Urothelium cell line (cell line): ENCODE results near the gene DYNLT5.
"Not testable (repeated sequence)": the region's sequence is repeated elsewhere in the genome, so short reads cannot be mapped to it uniquely, and the experiment has no call there.

Experiments
- DNase-seq: peaks from one replicate; pipeline ENCODE4 v3.0.0; 2011; ENCODE audit warnings: low spot score, mixed read lengths
- FAIRE-seq: peaks from 2 replicates; lab custom pipeline; 2011; peaks lifted over from hg19 to GRCh38; lab: Jason Lieb, UNC

DYNLT5 gene, protein sequence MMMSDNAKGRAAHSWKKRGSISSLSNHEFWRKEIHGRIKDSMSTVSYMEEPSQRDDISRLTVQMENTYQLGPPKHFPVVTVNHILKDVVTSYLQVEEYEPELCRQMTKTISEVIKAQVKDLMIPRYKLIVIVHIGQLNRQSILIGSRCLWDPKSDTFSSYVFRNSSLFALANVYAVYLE

DNA sequence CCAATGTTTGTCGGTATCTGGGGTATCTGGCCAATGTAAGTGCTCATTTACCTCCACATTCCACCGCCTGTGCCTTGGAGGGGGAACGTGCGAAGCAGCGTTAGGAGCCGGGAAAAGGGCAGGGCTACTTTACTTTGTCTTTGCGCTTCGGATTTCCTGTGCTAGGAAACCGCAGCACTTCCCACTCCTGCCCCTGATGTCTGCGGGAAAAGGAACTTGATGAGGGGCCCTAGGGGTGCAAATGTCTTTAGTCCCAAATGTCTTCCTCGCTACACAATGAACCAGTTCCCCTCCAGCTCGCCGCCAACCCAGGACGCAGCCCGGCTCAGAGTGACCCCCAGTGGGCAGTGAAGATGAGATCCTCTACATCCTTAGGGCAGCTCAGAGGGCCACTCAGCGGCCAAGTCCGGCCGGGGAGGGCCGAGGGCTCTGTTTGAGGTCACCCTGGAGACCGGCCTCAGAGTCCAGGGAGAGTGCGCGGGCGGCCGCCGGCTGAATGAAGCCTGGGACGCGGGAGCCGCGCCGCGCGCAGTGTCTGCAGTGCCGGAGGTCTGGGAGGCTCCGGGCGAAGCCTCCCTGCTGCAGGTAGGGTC is at the start of gene DYNLT5:
DYNLT5 (plus strand) TSS at position 460 of the 593 bp plus-strand sequence. CDS start 2,200 bp downstream, outside the sequence.
- FAIRE-seq, result no peak
- DNase-seq, result no peak

DNA sequence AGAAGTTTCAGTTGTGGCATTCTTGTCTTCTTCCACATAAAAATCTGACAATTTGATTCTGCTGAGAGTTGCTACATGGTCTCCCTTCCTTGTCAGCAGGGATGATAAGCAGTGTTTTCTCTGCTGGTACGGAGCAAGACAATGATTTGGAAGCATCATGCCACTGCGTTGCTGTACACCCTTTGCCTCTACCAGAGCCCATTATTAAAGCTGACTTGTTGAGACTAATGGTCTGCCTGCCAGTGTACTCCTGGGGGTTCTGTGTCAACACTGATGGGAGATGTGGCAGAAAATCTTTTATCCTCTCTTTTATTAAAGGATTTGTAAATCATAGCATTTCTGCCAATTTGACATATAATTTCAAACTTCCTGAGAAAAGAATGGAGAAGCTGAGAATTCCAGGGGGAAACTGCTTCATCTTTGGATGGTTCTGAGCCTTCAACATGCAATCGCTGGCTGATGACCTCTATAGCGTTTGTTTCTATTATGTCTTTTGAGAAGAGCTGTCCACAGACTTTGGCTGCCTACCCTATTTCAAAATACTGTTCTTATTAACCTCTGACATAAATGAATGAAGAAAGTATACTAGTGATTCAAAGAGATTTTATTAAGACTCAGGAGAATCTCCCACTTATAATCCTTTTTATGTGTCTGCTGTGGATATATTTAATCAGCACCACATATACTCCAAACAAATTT is 47.9 kb upstream of the DYNLT5 start:
- no peak for DNase-seq
- no peak for FAIRE-seq

DNA sequence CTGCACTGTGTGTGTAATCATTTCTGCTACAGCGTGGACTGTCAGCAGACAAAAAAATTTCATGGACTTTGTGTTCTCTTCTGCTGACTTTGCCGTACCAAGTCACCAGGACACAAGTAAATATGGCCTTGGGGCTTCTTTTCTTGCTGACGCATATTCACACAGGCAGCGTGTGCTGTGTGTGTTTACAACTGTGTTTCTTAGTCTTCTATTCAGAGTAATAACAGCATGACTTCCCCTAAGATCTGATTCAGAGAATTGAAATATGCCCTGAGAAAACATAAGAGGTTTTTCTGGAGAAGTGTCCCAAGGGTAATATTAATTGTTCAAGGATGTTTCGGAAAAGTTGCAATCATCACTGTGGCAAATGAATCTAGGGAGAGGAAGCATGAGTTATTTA is 47.1 kb upstream of the DYNLT5 start:
- DNase-seq (no peak), FAIRE-seq (no peak)

DNA sequence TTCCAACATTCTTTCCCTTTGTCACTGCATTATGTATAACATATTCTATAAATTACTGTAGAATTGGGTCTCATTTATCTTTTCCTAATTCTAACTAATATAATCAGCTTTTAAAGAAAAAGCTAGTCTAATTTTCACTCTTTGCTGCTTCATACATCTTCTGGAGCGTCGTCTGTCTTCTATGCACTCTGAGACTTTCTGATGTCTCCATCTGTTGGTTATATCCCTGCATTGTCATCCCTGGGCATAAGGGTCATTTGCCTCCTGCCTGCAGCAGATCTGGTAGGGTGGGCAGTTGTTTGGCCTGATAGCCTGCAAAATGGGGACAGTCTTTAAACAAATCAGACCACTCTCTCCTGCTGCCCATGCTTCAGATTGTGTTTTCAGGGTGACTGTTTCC is 40.8 kb upstream of the DYNLT5 start:
- FAIRE-seq (no peak), DNase-seq (no peak)

DNA sequence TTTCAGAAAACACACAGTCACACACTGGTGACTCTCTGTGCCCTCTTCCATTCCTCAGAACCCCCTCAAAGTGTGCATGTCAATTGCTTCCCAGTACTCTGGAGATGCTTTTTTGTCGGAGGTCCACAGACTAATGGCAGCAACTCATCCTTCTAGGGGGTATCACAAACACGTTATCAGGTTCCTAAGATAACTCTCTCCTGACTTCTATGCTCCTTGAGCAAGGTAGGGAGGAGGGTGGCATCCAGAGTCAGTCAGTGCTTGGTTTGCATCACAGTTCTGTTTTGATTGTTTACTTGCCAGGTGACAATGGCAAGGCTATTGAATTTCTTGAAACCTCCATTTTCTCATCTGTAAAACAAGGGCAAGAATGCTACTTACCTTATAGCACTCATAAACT is 39.4 kb upstream of the DYNLT5 start:
- FAIRE-seq (no peak), DNase-seq (no peak)

DNA sequence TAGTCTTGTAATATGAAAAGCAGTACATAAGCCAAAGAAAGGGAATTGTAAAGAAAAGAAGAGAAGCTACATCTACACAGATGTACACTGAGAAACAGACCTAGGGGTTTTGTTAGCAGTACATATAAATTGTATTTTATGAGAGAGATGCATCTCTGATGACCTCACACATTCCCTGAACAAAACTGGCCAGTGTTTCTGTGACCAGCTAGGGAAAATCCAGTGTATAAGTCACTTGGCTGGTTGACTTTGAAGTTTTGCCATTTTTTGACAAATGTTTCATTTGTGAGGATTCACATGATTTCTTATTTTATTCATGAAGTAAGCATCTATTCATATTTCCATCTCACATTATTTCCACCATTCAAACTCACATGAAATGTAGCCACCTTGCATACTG is 28.3 kb upstream of the DYNLT5 start:
- FAIRE-seq (no peak), DNase-seq (no peak)

DNA sequence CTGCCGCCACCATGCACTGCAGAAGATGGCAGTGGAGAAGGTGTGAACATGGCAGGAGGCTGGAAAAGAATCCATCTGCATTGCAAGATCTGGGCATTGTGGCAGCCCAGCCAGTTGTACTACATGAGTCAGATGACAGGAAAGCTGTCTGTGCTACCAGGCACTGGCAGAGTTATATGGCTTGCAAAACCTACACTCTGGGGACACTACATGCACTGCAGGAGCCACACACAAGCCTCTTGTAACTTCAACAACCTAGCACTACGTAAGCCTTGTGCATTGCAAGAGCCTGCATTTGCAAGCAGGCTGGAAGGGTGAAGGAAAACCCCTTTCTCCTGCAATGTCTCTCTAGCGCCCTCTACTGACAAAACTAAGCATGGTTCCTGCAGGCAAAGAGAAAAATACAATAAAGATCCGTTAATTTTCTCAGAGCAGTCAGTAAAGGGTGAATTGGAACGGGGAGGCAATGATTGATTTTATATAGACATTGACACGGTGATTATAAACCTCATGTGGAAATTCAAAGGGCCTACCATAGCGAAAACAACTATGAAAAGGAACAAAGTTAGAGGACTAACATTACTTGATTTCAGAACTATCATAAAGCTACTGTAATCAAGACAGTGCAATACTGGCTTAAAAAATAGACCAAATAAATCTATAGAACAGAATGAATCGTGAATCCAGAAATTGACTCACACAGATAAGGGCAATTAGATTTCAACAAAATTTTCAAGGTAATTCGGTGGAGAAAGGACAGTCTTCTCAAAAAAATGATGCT is 26.2 kb upstream of the DYNLT5 start:
- DNase-seq (peak; percentile 45), FAIRE-seq (no peak)

DNA sequence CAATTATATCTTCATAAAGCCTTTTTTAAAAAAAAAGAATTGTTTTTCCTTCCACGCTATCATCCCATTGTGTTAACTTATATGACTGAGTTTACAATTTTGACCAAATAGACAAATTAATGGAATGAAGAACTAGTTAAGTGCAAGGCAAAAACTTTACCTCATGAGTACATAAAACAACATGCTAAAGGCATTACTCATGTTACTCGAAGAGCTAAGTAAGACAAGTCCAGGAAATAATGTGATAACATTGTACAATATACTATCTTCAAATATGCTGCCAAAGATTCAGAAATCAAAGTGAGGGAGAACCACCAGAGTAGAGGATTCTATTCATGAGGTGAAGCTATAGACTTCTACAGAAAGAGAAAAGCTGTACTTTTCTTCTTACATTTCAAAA is 24.2 kb upstream of the DYNLT5 start:
- no peak for DNase-seq
- FAIRE-seq, result no peak

DNA sequence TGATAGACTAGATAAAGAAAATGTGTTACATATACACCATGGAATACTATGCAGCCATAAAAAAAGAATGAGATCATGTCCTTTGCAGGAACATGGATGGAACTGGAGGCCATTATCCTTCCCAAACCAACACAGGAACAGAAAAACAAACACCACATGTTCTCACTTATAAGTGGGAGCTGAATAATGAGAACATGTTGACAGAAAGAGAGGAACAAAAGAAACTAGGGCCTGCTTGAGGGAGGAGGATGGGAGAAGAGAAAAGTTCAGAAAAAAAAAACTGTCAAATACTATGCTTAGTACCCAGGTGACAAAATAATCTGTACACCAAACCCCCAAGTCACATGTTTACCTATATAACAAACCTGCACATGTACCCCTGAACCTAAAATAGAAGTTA is 23.5 kb upstream of the DYNLT5 start:
- not testable (repeated sequence) for DNase-seq, FAIRE-seq

DNA sequence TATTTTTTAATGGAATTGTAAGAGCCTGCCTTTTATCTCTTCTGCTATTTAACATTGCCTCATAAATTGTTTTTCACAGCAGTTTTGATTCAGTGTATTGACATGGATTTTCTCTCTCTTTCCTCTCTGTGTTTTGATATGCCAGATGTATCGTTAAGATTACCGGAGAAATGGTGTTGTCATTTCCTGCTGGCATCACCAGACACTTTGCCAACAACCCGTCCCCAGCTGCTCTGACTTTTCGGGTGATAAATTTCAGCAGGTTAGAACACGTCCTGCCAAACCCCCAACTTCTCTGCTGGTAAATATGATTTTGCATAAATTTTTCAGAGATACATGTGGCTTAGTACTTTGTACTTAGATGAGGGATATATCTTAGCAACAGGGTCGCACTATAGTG is 23.1 kb upstream of the DYNLT5 start:
- FAIRE-seq, result no peak

DNA sequence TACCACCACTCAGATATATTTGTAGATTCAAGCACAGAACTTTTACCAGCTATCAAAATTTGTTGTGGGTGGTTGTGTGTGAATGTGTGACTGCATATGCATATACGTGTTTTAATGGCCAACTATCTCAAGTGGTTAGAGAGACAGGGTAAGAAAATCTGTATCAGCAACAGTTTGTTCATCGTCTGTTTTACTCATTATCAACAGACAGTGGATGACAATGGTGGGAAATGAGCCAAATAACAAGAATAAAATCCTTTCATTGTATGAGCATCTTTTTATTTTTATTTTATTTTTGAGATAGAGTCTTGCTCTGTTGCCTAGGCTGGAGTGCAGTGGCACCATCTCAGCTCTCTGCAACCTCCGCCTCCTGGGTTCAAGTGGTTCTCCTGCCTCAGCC is 22.7 kb upstream of the DYNLT5 start:
- DNase-seq (no peak), FAIRE-seq (no peak)

More for the DNA sequence above, 23.1 kb upstream of the DYNLT5 start:
- no peak for DNase-seq

DNA sequence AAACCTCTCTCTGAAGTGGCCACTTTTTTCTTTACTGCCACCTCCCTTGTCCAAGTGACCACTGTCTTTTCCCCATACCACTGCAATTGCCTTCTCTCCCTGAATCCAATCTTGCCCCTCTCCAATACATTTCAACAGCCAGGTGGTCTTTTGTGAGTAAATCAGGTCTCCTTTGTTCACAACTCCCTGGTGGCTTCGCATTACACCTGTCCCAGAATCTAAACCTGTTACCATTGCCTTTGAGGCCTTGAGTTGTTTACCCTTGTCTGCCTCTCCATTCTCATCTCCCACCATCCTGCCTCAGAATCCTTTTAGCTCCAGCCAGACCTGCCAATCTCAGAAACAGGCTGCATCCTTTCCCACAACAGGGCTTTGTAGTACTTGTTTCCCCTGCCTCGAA is 21.8 kb upstream of the DYNLT5 start:
- FAIRE-seq (no peak), DNase-seq (no peak)

DNA sequence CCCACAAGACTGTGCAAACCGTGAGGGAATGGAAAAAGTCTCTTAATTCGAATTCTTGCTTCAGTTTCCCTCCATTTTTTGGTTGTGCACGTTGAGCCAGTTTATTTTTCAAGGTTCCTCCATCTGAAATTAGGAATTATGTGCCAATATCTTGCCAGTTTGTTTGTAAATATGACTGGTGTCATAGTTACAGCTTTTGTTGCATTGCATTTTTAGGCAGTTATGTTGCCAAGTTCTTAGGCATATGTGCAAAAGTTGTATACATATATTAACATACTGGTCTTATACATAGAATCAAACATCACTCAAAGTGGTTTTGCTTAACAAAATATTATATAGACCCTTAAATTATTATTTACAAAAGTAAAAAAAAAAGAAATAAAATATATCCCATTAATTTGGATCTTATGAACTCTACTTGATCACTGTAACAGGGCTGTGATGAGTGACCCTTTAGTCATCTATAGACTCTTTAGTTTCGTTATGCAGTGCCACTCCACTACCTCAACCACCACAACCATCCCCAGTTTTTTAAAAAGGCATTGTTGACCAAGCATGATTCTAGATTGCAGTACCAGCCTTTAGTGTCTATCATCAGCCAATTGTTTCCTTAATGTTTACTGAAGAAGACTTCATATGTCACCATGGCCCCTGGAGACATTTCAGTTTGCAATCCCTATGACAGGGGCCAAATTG is 20.9 kb upstream of the DYNLT5 start:
- no peak for DNase-seq

DNA sequence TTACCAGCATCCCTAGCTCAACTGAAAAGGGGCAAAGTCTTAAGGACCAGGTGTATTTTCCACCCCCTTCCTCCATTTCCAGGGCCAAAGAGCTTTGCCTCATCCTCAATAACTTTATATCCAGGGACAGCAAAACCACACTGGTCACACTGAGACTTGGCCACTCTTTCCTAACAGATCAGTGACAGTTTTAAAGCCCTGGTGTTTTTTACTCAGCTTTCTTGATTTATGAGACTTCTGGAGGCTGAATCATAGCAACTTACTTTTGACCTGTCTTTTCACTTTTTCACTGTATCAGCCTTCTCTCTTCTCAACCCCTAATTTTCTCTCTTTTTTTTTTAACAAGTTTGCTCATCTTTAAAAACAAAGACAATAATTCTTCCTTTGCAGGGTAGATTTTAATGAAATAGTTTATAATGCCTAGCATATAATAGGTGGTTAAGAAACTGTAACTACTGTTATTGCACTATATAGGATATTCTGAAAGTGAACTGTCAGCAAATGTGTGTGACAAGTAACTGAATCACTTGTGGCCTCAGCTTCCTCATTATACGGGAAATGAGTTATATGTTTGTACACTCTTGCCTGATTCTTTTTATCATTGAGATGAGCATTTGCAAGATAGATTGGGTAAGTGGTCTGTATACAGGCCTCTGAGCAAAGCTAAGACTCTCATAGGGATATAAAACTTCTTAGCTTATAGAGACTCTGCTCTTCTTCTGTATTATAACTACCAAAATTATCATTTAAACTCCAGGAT is 19.7 kb upstream of the DYNLT5 start:
- DNase-seq, result no peak
- no peak for FAIRE-seq

More for the DNA sequence above, 20.9 kb upstream of the DYNLT5 start:
- no peak for FAIRE-seq

DNA sequence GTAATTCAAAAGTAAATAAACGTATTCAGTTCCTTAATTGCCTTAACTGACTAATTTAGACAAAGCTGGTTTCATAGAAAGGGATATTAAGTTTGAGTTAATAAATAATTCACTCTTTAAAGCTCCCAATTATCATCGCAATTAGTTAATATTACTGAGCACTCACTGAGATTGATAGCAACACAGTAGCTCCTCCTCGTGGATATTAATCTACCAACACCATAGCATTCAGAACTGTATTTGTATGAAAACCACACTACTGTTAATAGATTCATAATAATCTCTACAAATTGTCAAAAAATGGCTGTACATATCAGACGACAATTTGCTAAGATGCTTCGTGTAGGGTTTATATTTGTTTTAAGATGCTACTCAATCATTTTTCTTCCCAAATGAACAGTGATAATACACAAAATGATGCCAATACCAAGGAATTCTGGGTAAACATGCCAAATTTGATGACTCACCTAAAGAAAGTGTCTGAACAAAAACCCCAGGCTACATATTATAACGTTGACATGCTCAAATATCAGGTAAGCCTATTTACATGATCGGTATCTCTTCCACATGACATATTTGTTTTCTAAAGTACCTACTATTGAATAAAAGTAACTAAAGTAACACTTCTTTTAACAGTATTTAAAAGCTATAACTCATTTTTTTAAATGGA is 18.8 kb upstream of the DYNLT5 start:
- FAIRE-seq, result no peak
- DNase-seq, result no peak

DNA sequence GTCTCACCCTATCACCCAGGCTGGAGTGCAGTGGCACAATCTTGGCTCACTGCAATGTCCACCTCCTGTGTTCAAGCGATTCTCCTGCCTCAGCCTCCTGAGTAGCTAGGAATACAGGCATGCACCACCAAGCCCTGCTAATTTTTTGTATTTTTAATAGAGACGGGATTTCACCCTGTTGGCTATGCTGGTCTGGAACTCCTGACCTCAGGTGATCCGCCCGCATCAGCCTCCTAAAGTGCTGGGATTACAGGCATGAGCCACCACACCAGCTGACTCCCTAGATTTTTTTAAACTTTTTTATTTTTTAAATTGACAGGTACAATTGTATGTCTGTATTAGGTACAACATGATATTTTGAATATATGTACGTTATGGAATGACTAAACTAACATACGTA is 17.7 kb upstream of the DYNLT5 start:
- not testable (repeated sequence) for DNase-seq, FAIRE-seq

DNA sequence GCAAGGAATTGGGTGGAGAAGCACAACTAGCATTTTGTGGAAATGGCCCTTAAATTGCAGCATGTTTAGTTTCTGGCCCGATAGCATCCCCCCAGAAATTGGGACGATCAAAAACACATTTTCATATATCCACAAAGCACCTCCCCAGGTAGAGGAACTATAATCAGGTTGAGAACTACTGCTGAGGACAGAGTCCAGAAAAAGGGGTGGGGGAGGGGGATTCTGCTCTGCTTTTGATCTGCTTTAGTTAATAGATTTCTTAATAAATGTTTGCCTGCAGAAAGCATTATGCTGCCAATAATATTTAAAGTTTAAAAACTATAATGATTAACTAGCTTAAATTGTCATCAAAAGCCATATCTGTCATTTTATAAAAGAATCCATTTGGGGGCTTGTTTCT is 14.4 kb upstream of the DYNLT5 start:
- FAIRE-seq (no peak), DNase-seq (no peak)

DNA sequence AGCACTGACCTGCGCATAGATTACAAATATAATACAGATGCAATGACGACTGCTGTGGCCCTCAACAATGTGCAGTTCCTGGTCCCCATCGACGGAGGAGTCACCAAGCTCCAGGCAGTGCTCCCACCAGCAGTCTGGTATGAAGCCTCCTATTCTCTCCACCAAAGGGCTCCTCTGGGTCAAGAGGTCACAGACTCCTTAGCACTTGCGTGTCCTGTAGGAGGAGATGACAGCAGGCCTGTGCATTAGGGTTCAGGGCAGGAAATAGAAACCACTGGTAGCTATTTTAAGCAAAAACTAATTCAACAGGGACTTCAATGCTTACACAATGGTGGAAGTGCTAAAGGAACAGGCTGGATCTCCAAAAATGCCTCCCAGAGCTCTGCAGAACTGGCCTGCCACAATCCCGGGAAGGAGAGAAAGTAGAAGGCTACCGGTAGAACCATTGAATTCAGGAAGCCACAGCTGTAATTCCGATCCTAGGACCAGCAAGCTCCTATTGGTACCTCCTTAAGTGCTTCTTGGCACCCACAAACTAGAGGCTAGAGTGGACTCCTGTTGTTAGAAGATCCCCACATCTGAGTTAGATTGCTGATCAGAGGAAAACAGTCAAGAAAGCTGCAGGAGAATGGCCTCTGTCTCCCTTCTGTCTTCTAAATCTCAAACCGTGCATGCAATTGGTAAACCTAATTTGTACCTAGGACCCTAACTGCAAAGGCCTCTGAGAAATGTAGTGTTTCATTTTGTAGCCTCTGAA is 12.7 kb upstream of the DYNLT5 start:
- DNase-seq (no peak), FAIRE-seq (no peak)

DNA sequence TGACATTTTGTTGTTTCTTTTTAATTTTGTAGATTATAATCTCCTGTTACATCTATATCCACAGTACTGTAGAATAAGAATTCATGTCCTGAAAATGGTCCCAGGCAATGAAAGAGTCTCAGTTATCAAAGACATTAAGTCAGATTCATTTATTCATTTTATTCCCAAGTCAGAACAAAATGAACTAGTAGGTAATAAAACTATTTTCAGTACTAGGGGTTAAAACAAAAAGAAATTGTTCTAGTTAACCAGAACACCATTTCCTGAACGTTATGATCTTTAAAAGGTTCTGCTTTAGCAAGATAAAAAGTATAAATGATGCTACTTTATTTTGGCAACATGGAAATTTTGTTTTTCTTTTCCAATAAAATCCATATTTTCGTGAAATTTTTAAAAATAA is 6.8 kb upstream of the DYNLT5 start:
- DNase-seq (no peak), FAIRE-seq (no peak)
